BE2C (cell line): ENCODE results near the gene GPC2.

Experiments
- DNase-seq: peaks from one replicate; pipeline ENCODE4 v3.0.0-alpha.2; 2020
- H3K27me3 ChIP-seq: fragments of 250-450 bp; sonication (Bioruptor Pico); 2 replicates; pipeline ENCODE4 v1.5.1; 2020; ENCODE audit warnings: mild to moderate bottlenecking
- H3K36me3 ChIP-seq: fragments of 250-450 bp; sonication (Bioruptor Pico); 2 replicates; pipeline ENCODE4 v1.5.1; 2020; ENCODE audit warnings: mild to moderate bottlenecking
- H3K4me1 ChIP-seq: fragments of 250-450 bp; sonication (Bioruptor Pico); 2 replicates; pipeline ENCODE4 v1.5.1; 2020
- H3K4me3 ChIP-seq: 2 replicates; pipeline ENCODE4 v1.5.1; 2011; ENCODE audit warnings: low read depth, low read length
- H3K9me3 ChIP-seq: fragments of 250-450 bp; sonication (Bioruptor Pico); 2 replicates; pipeline ENCODE4 v1.5.1; 2020
- TF ChIP-seq, protein P1 (sequence below): IDR thresholded peaks from 2 replicates; pipeline ENCODE4 v1.5.1; 2012; ENCODE audit warnings: mild to moderate bottlenecking, low read depth, low read length

The GPC2 gene

DNA sequence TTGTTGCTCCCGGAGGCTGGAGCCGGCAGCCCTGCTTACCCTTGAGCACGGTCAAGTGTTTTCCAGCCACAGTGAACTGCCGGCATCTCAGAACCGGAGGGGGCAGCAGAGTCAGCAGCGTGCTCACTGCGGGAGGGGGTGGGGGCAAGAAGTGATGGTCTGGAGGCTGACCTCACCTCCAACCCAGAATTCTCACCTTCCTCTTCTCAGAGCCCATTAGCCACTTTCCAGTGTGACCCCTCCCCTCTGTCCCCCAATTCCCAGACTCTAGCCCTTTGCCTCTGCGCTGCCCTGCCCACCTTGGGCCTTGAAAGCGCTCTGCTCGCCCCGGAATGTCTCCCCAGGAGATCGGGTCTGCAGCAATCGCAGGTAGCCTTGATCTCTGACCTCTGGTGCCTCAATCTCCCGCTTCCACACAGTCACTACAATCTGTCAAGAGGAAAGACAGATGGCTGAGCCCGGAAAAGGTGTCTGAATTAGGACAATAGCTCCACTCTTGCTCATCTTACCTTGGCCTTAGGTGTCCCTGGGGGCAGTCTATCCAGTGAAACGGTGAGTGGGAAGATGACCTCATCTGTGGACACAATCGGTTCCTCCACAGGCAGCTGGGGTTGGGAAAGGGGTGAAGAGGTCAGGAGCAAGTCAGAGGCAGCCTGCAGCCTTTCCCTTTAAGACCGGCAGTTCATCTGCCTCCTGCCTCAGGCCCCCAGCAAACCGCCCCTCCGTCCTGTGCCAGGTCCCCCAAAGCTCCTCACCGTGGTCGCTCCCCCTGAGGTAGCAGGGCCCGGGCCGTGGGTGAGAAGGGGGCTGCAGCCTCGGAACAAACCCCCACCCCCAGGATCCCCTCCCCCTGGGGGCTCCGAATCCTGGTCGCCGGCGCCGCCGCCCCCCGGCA is 19.6 kb downstream of the GPC2 start:
- Histone ChIP-seq H3K27me3 (no peaks in the 10 kb centered on the region), H3K9me3 (no peaks in the 10 kb centered on the region), H3K36me3 (peaks cover 26% of the 10 kb centered on the region), H3K4me1 (peaks cover 18% of the 10 kb centered on the region), H3K4me3 (peak overlapping the region; percentile 79)
- peak; percentile 52 for DNase-seq
- TF ChIP-seq, protein P1, sequence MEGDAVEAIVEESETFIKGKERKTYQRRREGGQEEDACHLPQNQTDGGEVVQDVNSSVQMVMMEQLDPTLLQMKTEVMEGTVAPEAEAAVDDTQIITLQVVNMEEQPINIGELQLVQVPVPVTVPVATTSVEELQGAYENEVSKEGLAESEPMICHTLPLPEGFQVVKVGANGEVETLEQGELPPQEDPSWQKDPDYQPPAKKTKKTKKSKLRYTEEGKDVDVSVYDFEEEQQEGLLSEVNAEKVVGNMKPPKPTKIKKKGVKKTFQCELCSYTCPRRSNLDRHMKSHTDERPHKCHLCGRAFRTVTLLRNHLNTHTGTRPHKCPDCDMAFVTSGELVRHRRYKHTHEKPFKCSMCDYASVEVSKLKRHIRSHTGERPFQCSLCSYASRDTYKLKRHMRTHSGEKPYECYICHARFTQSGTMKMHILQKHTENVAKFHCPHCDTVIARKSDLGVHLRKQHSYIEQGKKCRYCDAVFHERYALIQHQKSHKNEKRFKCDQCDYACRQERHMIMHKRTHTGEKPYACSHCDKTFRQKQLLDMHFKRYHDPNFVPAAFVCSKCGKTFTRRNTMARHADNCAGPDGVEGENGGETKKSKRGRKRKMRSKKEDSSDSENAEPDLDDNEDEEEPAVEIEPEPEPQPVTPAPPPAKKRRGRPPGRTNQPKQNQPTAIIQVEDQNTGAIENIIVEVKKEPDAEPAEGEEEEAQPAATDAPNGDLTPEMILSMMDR, result peak; percentile 28; the same call in 1 of the 2 replicates

DNA sequence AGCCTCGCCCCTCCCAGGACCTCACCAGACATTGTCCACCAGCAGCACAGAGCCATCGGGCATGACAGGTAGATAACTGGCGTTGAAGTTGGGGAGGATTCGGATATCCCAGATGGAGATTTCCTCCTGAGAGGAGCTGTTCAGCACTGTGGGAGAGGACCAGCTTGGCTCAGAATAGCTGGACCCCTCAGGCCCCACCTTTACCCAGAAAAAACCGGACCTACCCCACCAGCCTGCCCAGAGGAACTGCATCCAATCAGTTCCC is 20.2 kb downstream of the GPC2 start:
- TF ChIP-seq, protein P1, result no peak
- Histone ChIP-seq H3K36me3 (peaks cover 26% of the 10 kb centered on the region), H3K4me1 (peaks cover 20% of the 10 kb centered on the region), H3K27me3 (no peaks in the 10 kb centered on the region), H3K9me3 (no peaks in the 10 kb centered on the region), H3K4me3 (peak overlapping the region; percentile 79)
- no peak for DNase-seq

DNA sequence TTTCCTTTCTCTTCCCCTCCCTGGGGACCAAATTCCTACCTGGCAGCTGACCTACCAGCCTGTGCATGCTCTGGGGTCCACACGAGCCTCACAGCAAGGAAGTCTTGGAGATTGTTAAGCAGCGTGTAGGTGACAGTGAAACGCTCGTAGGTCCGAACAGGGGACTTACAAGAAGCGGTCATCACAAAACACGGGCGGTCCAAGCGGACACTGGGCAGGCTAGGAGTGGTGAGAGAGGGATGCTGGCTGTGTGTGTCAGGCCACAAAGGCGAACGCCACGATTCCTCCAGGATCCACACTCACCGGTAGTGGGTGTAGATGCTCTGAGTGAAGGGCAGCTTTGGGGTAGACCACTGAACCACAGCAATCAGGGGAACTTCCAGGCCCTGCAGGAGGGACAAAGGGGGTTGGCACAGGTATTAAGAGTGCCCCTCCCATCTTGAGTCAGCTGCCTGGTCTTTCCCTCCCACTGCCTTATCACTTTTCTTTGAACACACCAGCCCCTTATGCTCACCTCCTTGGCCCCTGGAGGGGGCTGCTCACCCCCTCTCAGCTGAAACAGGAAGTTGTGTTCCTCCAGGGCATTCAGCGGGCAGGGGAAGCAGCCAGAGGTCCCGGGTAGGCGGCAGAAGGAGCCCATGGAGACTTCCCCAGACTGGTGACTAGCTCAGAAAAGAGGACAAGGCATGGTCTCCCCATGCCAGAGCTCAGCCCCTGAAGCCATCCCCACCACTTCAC is 20.7 kb downstream of the GPC2 start:
- no peak for DNase-seq
- Histone ChIP-seq H3K4me1 (peaks cover 20% of the 10 kb centered on the region), H3K4me3 (peak overlapping the region; percentile 79)

DNA sequence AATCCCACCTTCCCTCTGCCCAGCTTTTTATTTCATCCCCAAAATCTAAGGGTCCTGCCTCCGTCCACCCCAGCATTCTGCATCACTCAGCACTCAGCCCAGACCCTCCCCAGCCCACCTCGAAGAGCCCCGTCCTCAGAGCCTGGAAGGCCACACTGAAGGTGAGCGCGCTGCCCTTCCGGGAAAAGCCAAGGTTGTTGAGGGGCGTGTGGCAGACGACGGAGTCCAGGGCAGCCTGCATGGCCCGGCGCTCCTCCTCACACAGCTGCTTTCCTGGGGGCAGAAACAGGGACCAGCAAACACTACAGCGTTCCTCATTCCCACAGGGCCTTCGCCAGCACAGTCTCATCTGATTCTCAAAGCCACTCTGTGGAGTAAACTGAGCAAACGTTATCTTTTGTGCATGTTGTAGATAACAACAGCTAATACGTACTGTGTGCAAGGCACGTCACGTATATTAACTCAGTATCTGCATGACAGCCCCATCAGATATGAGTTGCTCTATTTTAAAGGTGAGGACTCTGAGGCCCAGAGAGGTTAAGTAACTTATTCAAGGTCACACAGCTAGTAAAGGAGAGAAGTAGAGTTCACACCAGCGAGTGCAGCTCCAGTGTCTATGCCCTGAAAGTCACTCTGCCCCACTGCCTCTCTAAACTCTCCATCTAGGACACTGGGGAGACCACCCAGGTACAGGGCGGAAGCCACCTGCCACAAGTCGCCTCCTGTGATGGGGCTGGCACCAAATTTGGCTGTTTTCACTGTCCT is 21.4 kb downstream of the GPC2 start:
- H3K4me3 ChIP-seq, result no peak overlapping the region
- H3K27me3 ChIP-seq, result no peaks in the 10 kb centered on the region
- peaks cover 26% of the 10 kb centered on the region for H3K36me3 ChIP-seq
- no peaks in the 10 kb centered on the region for H3K9me3 ChIP-seq
- no peak for DNase-seq
- peaks cover 20% of the 10 kb centered on the region for H3K4me1 ChIP-seq
- TF ChIP-seq, protein P1, result no peak

More for the DNA sequence above, 20.7 kb downstream of the GPC2 start:
- TF ChIP-seq, protein P1, result no peak
- peaks cover 26% of the 10 kb centered on the region for H3K36me3 ChIP-seq
- H3K9me3 ChIP-seq, result no peaks in the 10 kb centered on the region
- no peaks in the 10 kb centered on the region for H3K27me3 ChIP-seq

DNA sequence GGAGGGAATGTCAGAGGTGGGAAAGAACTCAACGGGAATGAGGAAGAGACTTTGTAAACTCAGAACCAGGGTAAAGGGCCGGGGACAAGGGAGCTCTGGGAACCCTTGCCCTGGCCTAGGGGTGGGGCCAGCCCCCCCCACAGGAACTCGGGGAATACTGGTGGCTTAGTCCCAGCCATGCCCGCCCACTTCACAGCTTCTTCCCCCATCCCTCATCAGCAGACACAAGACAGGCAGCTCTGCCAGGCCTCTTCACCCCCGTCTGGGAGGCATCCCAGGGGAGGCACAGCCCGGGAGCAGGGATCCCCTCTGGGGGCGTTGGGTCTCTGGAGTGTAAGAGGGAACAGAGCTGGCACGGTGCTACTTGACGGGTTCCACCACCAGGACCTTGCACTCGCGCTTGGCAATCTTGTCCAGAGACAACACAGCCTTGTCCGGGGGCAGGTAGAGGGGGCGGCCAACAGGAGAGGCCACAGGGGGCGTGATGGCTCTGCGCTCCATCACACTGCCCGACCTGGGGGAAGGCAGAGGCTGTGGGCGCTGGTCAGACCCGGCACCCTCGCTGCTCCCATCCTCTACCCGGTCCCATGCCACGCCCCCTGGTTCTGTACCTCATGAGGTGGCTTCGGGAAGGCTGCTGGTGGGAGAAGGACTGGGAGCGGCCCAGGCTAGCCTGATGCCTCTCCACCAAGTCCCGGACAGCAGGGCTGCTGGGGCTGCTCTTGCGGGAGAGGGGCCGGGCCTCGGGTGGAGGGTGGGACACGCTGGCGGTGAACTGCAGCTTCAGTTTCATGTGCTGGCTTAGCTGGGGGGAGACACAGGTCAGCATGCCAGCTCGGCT is 22.3 kb downstream of the GPC2 start:
- Histone ChIP-seq H3K36me3 (peaks cover 26% of the 10 kb centered on the region), H3K9me3 (no peaks in the 10 kb centered on the region), H3K4me3 (no peak overlapping the region), H3K27me3 (no peaks in the 10 kb centered on the region), H3K4me1 (peaks cover 20% of the 10 kb centered on the region)
- TF ChIP-seq, protein P1, result no peak
- peak; percentile 55 for DNase-seq
